DMS53 treated with DMSO at 0.1 percent for 48 hours (cell line): ENCODE data around the gene RIC3.

Source experiments
- DNase-seq: peaks from one replicate; lab custom pipeline; 2025; ENCODE audit not compliant: unreplicated experiment; lab: John Stamatoyannopoulos, UW

The RIC3 gene, protein sequence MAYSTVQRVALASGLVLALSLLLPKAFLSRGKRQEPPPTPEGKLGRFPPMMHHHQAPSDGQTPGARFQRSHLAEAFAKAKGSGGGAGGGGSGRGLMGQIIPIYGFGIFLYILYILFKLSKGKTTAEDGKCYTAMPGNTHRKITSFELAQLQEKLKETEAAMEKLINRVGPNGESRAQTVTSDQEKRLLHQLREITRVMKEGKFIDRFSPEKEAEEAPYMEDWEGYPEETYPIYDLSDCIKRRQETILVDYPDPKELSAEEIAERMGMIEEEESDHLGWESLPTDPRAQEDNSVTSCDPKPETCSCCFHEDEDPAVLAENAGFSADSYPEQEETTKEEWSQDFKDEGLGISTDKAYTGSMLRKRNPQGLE

GRCh38 chr11:8168485-8169257 is at the start of gene RIC3:
RIC3 (minus strand) TSS chr11:8169025; CDS start chr11:8168989, 36 bp downstream.
- DNase-seq = peak; percentile 61

DNA sequence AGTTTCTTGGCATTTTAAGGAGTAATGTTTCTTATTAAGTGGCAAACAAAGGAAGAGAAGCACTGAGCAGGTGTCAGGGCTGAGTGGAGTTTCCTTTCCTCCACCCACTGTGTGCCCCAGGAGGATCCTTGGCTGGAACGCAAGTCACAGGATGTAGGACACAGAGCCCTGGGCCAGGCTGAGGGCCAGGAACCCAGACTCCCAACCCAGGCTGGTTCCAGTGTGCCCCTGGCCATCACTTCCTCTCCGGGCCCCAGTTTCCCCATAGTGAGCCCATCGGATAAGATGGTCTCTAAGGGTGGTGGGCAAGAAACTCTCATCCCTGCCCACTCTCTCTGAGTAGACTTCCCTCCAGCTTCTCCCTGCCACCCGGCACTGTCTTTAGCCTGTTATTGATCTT is 49.6 kb upstream of the RIC3 start:
- DNase-seq = no peak

- DNase-seq = no peak
These were observed 49.1 kb upstream of the RIC3 start for GRCh38 chr11:8217926-8218325.

GRCh38 chr11:8217136-8217535 is 48.3 kb upstream of the RIC3 start:
- no peak for DNase-seq

DNA sequence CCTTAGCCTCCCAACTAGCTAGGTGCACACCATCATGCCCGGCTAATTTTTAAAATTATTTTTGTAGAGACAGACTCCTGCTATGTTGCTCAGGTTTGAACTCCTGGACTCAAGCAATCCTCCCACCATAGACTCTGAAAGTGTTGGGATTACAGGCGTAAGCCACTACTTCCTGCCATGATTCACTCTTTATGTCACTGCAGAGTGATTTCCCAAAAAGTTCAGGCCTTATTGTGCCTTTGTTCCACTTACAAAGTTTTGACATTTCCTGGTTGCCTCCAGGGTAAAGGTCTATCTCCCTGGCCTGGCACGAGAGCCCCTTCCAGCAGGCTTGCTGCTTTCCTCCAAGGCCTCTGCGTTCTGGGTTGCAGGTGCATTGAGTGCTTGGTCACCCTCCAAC is 44.6 kb upstream of the RIC3 start:
- DNase-seq = no peak

- DNase-seq = no peak
These were observed 40.5 kb upstream of the RIC3 start for GRCh38 chr11:8209208-8209807.

- DNase-seq = no peak
These were observed 38.5 kb upstream of the RIC3 start for GRCh38 chr11:8207080-8208000.

DNA sequence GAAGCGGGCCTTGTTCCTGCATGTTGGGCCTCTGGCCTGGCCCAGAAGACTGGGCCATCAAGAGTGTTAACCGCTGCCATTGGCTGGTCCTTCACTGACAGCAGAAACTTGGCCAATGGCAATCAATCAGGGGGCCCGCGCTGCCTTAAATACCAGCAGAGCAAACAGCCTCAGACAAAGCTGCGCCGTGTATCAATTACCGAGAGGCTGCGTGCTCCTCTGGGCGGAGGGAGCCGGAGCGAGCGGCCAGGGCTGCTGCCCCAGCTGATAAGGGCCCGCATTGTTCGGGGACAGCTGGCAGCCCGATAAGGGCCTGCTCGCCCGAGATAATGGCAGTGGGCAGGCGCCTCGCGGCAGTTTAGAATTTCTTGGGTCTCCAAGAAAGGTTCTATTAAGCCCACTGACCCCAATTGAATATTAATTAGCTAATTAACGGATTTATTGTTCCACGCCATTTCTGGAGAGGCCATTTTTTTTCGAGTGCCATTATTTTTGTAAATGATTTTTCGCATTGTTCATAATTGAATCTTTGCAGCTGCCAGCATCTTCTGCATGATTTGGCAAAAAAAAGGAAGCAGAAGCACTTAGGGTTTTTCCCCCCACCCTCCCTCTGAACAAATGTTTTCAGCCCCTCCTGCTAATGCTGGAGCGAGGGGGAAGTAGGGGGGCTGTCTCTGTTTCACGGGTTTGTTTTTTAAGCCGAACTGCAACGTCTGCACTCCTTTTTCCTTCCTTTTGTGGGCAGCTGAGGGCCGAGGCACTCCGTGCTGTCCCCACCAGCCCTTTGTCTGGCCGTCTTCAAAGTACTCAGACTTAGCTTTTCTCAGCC is 37.6 kb upstream of the RIC3 start:
- no peak for DNase-seq

- DNase-seq = no peak
These were observed 36.7 kb upstream of the RIC3 start for GRCh38 chr11:8205566-8205965.

DNA sequence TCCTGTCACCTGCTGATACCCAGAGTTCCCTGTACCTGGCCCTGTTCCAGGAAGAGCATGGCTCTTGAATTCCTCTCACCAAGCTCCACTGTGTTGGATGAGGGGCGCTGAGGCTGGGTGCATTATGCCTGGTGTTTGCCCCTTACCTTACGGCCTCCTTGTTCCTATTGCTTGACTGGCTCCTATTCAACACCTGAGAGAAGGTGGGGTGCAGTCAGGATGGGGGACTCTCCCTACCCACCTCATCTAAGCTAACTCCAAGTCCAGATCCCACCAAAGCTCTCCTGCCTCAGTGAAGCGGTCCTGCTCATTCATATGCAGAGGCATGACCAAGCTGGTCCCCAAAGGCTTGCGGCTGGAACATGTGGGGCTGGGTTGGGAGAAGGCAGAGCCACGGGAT is 35.8 kb upstream of the RIC3 start:
- DNase-seq = no peak

- no peak for DNase-seq
These were observed 35.2 kb upstream of the RIC3 start for GRCh38 chr11:8204025-8204424.

GRCh38 chr11:8203414-8203715 is 34.5 kb upstream of the RIC3 start:
- DNase-seq = no peak

- no peak for DNase-seq
These were observed 33.9 kb upstream of the RIC3 start for GRCh38 chr11:8202516-8203413.

GRCh38 chr11:8201644-8202365 is 33.0 kb upstream of the RIC3 start:
- DNase-seq = no peak

DNA sequence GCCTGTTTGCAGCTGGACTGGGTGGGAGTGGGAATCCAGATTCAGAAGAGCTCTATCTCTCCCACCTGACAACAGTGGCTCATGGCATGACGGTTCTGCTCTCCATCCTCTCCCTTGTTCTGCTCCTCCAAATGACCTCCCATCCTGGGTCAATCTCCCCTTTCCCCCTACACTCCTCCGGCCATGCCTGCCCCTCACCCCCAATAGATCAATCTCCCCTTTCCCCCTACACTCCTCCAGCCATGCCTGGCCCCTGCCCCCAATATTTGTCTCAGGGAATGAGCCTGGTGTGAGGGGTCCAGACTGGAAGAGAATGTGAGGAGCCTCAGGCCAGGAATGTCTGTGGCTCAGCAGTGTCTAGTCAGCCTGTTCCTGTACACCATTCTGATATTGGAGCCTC is 30.9 kb upstream of the RIC3 start:
- no peak for DNase-seq

DNA sequence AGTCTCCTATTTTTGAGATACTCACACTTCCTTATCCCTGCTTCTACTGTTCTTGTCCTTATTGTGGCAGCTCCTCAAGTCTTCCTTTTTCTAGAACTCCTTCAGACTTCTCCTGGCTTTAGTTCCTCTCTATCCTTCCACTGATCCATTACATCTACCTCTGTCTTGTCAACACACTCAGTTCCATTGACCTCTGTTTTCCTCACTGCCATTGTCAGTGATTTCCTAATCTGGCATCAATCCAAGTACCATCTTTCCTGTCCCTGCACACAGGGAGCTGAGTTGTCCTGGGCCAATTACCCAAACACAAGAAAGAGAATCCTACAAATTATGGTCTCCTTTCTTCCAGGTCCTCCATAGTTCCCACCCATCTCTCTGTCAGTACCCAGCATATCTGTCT is 27.9 kb upstream of the RIC3 start:
- DNase-seq = no peak

GRCh38 chr11:8194956-8195355 is 26.1 kb upstream of the RIC3 start:
- no peak for DNase-seq

- DNase-seq = no peak
These were observed 24.0 kb upstream of the RIC3 start for GRCh38 chr11:8192896-8193209.
